D341Med (cell line): ENCODE data around the gene ATRN.
"Not testable (repeated sequence)": the region's sequence is repeated elsewhere in the genome, so short reads cannot be mapped to it uniquely, and the experiment has no call there.

Experiments
- DNase-seq: peaks from one replicate; pipeline ENCODE4 v3.0.0; 2012; ENCODE audit warnings: low spot score

Gene ATRN

GRCh38 chr20:3470208-3470626 lies 601 bp upstream of the ATRN start:
- no peak for DNase-seq

GRCh38 chr20:3471397-3472021 lies 691 bp downstream of the ATRN start:
- peak; percentile 38 for DNase-seq

GRCh38 chr20:3472105-3472504 lies 1.3 kb downstream of the ATRN start:
- no peak for DNase-seq

GRCh38 chr20:3473324-3473723 lies 2.5 kb downstream of the ATRN start:
- DNase-seq = no peak

- no peak for DNase-seq
Measured at GRCh38 chr20:3473944-3474343, 3.1 kb downstream of the ATRN start.

GRCh38 chr20:3477003-3477860 lies 6.4 kb downstream of the ATRN start:
- not testable (repeated sequence) for DNase-seq

GRCh38 chr20:3477861-3478544 lies 7.2 kb downstream of the ATRN start:
- no peak for DNase-seq

- DNase-seq = no peak
Measured at GRCh38 chr20:3479025-3479424, 8.2 kb downstream of the ATRN start.

GRCh38 chr20:3479759-3480615 lies 9.2 kb downstream of the ATRN start:
- DNase-seq = no peak

GRCh38 chr20:3483309-3483708 lies 12.5 kb downstream of the ATRN start:
- DNase-seq = no peak

GRCh38 chr20:3483784-3484183 lies 13.0 kb downstream of the ATRN start:
- no peak for DNase-seq

- DNase-seq = no peak
Measured at GRCh38 chr20:3485913-3486312, 15.1 kb downstream of the ATRN start.

- no peak for DNase-seq
Measured at GRCh38 chr20:3486850-3487249, 16.0 kb downstream of the ATRN start.

- no peak for DNase-seq
Measured at GRCh38 chr20:3492669-3493068, 21.9 kb downstream of the ATRN start.

GRCh38 chr20:3494218-3494617 lies 23.4 kb downstream of the ATRN start:
- DNase-seq = no peak

- no peak for DNase-seq
Measured at GRCh38 chr20:3502878-3503277, 32.1 kb downstream of the ATRN start.

- DNase-seq = no peak
Measured at GRCh38 chr20:3505148-3505547, 34.3 kb downstream of the ATRN start.

GRCh38 chr20:3509064-3509463 lies 38.2 kb downstream of the ATRN start:
- DNase-seq = no peak

- DNase-seq = no peak
Measured at GRCh38 chr20:3510110-3510509, 39.3 kb downstream of the ATRN start.

- DNase-seq = not testable (repeated sequence)
Measured at GRCh38 chr20:3512239-3512638, 41.4 kb downstream of the ATRN start.

- DNase-seq = no peak
Measured at GRCh38 chr20:3514012-3514642, 43.3 kb downstream of the ATRN start.
